ENCODE data around the gene DHX35.

DHX35 gene

GRCh38 chr20:38982291-38982690 lies 20.1 kb downstream of the DHX35 start:
- DNase-seq (ENCODE audit: low read depth), result no peak
- no peak for TF ChIP-seq CTCF (conservative IDR thresholded peaks at IDR 0.05; ENCODE audit: control insufficient read depth, insufficient read depth, low read depth, low read length)
- no peak overlapping the region for H3K4me3 ChIP-seq (ENCODE audit: control insufficient read depth, low read depth, low read length)

GRCh38 chr20:38985060-38985459 lies 22.9 kb downstream of the DHX35 start:
- no peak overlapping the region for H3K4me3 ChIP-seq (ENCODE audit: control insufficient read depth, low read depth, low read length)
- no peak for TF ChIP-seq CTCF (conservative IDR thresholded peaks at IDR 0.05; ENCODE audit: control insufficient read depth, insufficient read depth, low read depth, low read length)
- DNase-seq (ENCODE audit: low read depth), result peak; percentile 19

- peak; percentile 91 for DNase-seq (ENCODE audit: low read depth)
- TF ChIP-seq CTCF (conservative IDR thresholded peaks at IDR 0.05; ENCODE audit: control insufficient read depth, insufficient read depth, low read depth, low read length), result no peak
- no peak overlapping the region for H3K4me3 ChIP-seq (ENCODE audit: control insufficient read depth, low read depth, low read length)
These were observed 23.5 kb downstream of the DHX35 start for GRCh38 chr20:38985603-38986170.

GRCh38 chr20:38986663-38987062 lies 24.5 kb downstream of the DHX35 start:
- peak; percentile 14 for DNase-seq (ENCODE audit: low read depth)
- TF ChIP-seq CTCF (conservative IDR thresholded peaks at IDR 0.05; ENCODE audit: control insufficient read depth, insufficient read depth, low read depth, low read length), result no peak
- no peak overlapping the region for H3K4me3 ChIP-seq (ENCODE audit: control insufficient read depth, low read depth, low read length)

- TF ChIP-seq CTCF (conservative IDR thresholded peaks at IDR 0.05; ENCODE audit: control insufficient read depth, insufficient read depth, low read depth, low read length), result no peak
- H3K4me3 ChIP-seq (ENCODE audit: control insufficient read depth, low read depth, low read length), result no peak overlapping the region
- DNase-seq (ENCODE audit: low read depth), result no peak
These were observed 25.6 kb downstream of the DHX35 start for GRCh38 chr20:38987777-38988176.

GRCh38 chr20:38990728-38991127 lies 28.6 kb downstream of the DHX35 start:
- TF ChIP-seq CTCF (conservative IDR thresholded peaks at IDR 0.05; ENCODE audit: control insufficient read depth, insufficient read depth, low read depth, low read length), result no peak
- peak; percentile 40 for DNase-seq (ENCODE audit: low read depth)
- no peak overlapping the region for H3K4me3 ChIP-seq (ENCODE audit: control insufficient read depth, low read depth, low read length)
